GM19023 (cell line): ENCODE data around the gene TCF7L2.

Experiments used
- ATAC-seq: cut with Tn5 transposase; IDR thresholded peaks from one replicate; pipeline ENCODE4 v1.9.1; 2021; ENCODE audit warnings: mild to moderate bottlenecking, moderate library complexity; ENCODE audit not compliant: unreplicated experiment

Gene TCF7L2

DNA sequence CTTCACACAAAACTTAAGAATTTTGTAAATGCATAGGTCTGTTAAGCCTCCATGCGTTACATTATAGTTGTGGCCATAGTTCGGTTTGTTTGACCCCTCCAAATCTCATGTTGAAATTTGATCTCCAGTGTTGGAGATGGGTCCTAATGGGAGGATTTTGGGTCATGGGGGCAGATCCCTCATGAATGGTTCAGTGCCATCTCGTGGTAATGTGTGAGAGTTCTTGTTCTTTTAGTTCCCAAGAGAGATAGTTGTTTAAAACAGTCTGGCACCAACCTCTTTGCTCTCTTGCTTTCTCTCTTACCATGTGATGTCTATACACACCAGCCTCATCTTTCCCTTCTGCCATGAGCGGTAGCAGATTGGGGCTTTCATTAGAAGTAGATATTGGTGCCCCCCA is 264.3 kb downstream of the TCF7L2 start:
- no peak for ATAC-seq

DNA sequence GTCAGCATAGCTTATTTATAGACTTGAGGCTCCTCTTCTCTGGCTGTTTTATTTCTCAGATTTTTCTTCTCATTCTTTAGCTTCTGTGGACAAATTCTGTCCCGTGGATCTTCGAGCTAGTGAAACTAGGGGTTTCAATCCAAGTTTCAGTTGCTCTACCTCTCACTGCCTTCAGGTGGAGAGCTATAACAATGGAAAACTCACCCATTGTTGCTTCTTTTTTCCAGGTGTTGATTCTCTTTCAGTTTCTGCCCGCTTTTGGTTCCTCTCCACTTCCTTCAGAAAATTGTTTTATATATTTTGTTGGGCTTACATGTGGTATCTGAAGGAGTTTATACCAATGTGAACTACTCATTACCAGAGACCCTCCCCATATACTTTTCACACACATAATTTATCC is 266.1 kb downstream of the TCF7L2 start:
- ATAC-seq = no peak
